Activated B cell treated with CpG ODN at 0.5 μM for 24 hours (primary cell): ENCODE results near the gene HTD2. TPM values are rescaled to one million over a fixed set of nuclear protein-coding genes. Genes with fewer than 3 reads are reported as not detected.
"Not testable (repeated sequence)": the region's sequence is repeated elsewhere in the genome, so short reads cannot be mapped to it uniquely, and the experiment has no call there.

Source experiments
- ATAC-seq: fragments of 200-7000 bp; cut with Tn5 transposase; one replicate; pipeline ENCODE4 v1.10.0; 2021; ENCODE audit warnings: low read depth, mild to moderate bottlenecking, moderate library complexity
- CTCF ChIA-PET: fragments of 350-600 bp; sonication (Branson Sonifier 250); formaldehyde crosslinking; loops from one replicate; lab custom pipeline; 2021; ENCODE audit warnings: antibody characterized with exemption; lab: Charles Lee
- POLR2A ChIA-PET: fragments of 350-600 bp; sonication (Branson Sonifier 250); formaldehyde crosslinking; loops from one replicate; lab custom pipeline; 2021; ENCODE audit warnings: antibody characterized with exemption; lab: Charles Lee
- DNase-seq: peaks from one replicate; pipeline ENCODE4 v3.0.0; 2022
- H3K27ac Mint-ChIP-seq: one replicate; pipeline ENCODE4 v1.8.0; 2020; ENCODE audit warnings: mixed read lengths
- H3K27me3 Mint-ChIP-seq: one replicate; pipeline ENCODE4 v1.8.0; 2021; ENCODE audit warnings: mixed read lengths
- H3K36me3 Mint-ChIP-seq: one replicate; pipeline ENCODE4 v1.8.0; 2021; ENCODE audit warnings: low read depth, mixed read lengths
- H3K4me1 Mint-ChIP-seq: one replicate; pipeline ENCODE4 v1.8.0; 2021; ENCODE audit warnings: mixed read lengths
- H3K4me3 Mint-ChIP-seq: one replicate; pipeline ENCODE4 v1.8.0; 2020; ENCODE audit warnings: mild to moderate bottlenecking, mixed read lengths
- H3K9me3 Mint-ChIP-seq: one replicate; pipeline ENCODE4 v1.8.0; 2020; ENCODE audit warnings: mixed read lengths
- intact Hi-C: fragments of 100-400 bp; cut with micrococcal nuclease; formaldehyde crosslinking; loops from one replicate; pipeline ENCODE4 v1.15.1; 2024
- total RNA-seq: library from RNA; stranded (reverse); gene quantifications from 2 replicates; pipeline ENCODE4 v1.2.3, GENCODE V29; 2022
- TF ChIP-seq, protein P1 (sequence below): fragments of 200-600 bp; IDR thresholded peaks from one replicate; pipeline ENCODE4 v1.8.0; 2022; ENCODE audit warnings: antibody characterized with exemption, mild to moderate bottlenecking

Gene HTD2
- total RNA-seq, 1 donor from 2014 or later = 11.4 TPM

DNA sequence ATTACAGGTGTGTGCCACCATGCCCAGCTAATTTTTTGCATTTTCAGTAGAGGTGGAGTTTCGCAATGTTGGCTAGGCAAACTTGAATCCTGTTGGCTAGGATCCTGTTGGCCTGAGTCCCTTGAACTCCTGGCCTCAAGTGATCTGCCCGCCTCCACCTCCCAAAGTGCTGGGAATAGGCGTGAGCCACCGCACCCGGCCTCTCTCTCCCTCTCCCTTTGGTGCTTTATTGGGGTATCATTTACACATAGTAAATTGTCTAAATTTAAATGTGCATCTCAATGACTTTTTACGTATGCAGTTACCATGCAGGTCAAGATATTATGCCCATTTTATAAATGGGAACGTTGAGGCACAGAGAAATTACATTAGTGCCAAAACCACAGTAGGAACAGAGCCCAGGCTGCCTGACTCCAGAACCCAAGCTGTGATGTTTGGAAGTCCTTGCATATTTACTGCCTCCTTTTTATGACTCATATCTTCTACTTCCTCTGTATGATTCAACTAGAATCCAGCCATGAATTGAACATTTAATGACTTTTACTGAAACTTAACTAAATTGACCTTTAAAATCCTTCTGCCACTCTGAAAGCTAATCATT lies 34.3 kb upstream of the HTD2 start:
- intact Hi-C loops = loop anchor here (5.0 kb wide), 1 partner anchor 35 kb away; the partner anchor contains the start of gene ABHD6
- Mint-ChIP-seq H3K4me1 (peaks cover 8% of the 10 kb centered on the region), H3K27me3 (no peaks in the 10 kb centered on the region), H3K27ac (peak overlapping the region; percentile 65), H3K9me3 (peaks cover 1% of the 10 kb centered on the region), H3K36me3 (peaks cover 77% of the 10 kb centered on the region), H3K4me3 (peak overlapping the region; percentile 24)
- ATAC-seq (no peak), DNase-seq (no peak)
- ChIA-PET POLR2A (interaction anchor here (0.8 to 0.9 kb wide), 2 partner anchors 38 to 76 kb away, joined by 3 to 6 read pairs; no protein-coding TSS in a partner anchor), CTCF (no interaction called here)
- TF ChIP-seq, protein P1, sequence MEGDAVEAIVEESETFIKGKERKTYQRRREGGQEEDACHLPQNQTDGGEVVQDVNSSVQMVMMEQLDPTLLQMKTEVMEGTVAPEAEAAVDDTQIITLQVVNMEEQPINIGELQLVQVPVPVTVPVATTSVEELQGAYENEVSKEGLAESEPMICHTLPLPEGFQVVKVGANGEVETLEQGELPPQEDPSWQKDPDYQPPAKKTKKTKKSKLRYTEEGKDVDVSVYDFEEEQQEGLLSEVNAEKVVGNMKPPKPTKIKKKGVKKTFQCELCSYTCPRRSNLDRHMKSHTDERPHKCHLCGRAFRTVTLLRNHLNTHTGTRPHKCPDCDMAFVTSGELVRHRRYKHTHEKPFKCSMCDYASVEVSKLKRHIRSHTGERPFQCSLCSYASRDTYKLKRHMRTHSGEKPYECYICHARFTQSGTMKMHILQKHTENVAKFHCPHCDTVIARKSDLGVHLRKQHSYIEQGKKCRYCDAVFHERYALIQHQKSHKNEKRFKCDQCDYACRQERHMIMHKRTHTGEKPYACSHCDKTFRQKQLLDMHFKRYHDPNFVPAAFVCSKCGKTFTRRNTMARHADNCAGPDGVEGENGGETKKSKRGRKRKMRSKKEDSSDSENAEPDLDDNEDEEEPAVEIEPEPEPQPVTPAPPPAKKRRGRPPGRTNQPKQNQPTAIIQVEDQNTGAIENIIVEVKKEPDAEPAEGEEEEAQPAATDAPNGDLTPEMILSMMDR = no peak

DNA sequence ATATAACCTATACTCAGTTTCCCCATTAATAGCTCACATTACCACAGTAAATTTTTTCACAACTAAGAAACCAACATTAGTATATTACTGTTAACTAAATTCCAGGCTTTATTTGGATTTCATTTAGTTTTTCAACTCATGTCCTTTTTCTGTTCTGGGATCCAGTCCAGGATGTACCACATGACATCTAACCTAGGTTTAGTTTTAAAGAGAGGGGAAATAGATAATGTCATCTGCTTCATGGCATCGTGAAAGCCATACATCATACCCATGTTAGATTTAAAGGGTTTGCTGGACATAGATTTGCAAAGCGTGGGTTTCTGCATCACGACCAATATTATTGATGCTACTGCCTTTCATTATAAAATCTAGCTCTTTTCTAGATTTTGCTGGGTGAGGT lies 33.4 kb upstream of the HTD2 start:
- Mint-ChIP-seq H3K4me3 (no peak overlapping the region), H3K27me3 (no peaks in the 10 kb centered on the region), H3K36me3 (peaks cover 77% of the 10 kb centered on the region), H3K27ac (no peak overlapping the region), H3K9me3 (peaks cover 1% of the 10 kb centered on the region), H3K4me1 (peaks cover 8% of the 10 kb centered on the region)
- TF ChIP-seq, protein P1 = no peak
- ChIA-PET CTCF (no interaction called here), POLR2A (interaction anchor here (0.9 kb wide), 1 partner anchor 77 kb away, joined by 6 read pairs; no protein-coding TSS in a partner anchor)
- ATAC-seq (no peak), DNase-seq (no peak)
- intact Hi-C loops = loop anchor here (5.0 kb wide), 1 partner anchor 36 kb away; the partner anchor contains the start of gene ABHD6

DNA sequence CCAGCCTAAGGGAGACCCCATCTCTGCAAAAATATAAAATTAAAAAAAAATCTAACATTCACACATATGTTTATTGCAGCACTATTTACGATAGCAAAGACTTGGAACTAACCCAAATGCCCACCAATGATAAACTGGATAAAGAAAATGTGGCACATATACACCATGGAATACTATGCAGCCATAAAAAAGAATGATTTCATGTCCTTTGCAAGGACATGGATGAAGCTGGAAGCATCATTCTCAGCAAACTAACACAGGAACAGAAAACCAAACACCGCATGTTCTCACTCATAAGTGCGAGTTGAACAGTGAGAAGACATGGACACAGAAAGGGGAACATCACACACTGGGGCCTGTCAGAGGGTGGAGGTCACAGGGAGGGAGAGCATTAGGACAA lies 33.0 kb upstream of the HTD2 start:
- H3K27ac Mint-ChIP-seq, POLR2A ChIA-PET, H3K4me3 Mint-ChIP-seq, H3K9me3 Mint-ChIP-seq, CTCF ChIA-PET, ATAC-seq, DNase-seq, H3K4me1 Mint-ChIP-seq, H3K27me3 Mint-ChIP-seq: not testable (repeated sequence)
- intact Hi-C loops = loop anchor here (5.0 kb wide), 1 partner anchor 36 kb away; the partner anchor contains the start of gene ABHD6
- peaks cover 78% of the 10 kb centered on the region for H3K36me3 Mint-ChIP-seq

DNA sequence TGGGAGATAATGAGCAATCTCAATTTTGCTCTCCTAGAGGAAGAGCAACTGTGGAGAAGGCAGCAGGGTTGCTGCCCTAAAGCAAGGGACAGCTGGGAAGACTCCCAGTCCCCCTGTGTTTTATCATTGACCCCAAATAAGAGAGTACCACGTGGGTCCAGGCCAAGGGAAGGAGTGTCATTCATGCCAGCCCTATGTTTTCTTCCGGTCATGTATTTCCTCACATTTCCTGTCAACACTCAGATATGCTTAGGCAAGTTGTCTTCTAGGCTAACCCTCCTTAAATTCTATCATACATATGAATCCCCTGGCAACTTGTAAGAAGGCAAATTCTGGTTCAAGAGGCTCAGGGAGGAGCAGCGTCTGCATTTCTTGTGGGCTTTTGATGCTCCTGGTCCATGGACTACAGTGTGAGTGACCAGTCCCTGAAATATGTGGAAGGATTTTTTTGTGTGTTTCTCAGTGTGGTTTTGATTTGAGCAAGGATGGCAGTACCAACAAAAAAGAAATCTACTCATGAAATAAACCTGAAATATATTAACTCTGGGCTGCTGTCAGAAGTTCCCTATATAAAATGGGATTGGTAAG lies 32.2 kb upstream of the HTD2 start:
- Mint-ChIP-seq H3K9me3 (peaks cover 1% of the 10 kb centered on the region), H3K27me3 (no peaks in the 10 kb centered on the region), H3K4me1 (peaks cover 8% of the 10 kb centered on the region), H3K4me3 (no peak overlapping the region), H3K36me3 (peaks cover 78% of the 10 kb centered on the region), H3K27ac (no peak overlapping the region)
- no peak for ATAC-seq
- ChIA-PET CTCF (no interaction called here), POLR2A (no interaction called here)
- intact Hi-C loops = loop anchor here (5.0 kb wide), 1 partner anchor 37 kb away; the partner anchor contains the start of gene ABHD6
- no peak for DNase-seq
- TF ChIP-seq, protein P1 = no peak

DNA sequence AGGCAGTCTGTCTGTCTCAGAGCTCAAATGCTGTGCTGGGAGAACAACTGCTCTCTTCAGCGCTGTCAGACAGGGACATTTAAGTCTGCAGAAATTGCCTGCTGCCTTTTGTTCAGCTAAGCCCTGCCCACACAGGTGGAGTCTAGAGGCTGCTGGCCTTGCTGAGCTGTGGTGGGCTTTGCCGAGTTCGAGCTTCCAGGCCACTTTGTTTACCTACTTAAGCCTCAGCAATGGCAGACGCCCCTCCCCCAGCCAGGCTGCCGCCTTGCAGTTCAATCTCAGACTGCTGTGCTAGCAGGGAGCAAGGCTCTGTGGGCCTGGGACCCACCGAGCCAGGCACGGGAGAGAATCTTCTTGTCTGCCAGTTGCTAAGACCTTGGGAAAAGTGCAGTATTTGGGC lies 25.3 kb upstream of the HTD2 start:
- Mint-ChIP-seq H3K27ac (no peak overlapping the region), H3K9me3 (peaks cover 1% of the 10 kb centered on the region), H3K4me1 (no peaks in the 10 kb centered on the region), H3K27me3 (no peaks in the 10 kb centered on the region), H3K36me3 (peaks cover 91% of the 10 kb centered on the region), H3K4me3 (no peak overlapping the region)
- DNase-seq (no peak), ATAC-seq (no peak)
- POLR2A ChIA-PET = no interaction called here
- CTCF ChIA-PET = interaction anchor here (1.7 kb wide), 1 partner anchor 104 kb away, joined by 4 read pairs; no protein-coding TSS in a partner anchor
- TF ChIP-seq, protein P1 = no peak
- intact Hi-C loops = no loop called here
